ENCODE data around the gene TRIM6. TPM values are rescaled to one million over a fixed set of nuclear protein-coding genes. Genes with fewer than 3 reads are reported as not detected.
A peak's percentile ranks its signal among the peaks of the same experiment; 100 is the strongest.

TRIM6 gene
- total and polyA plus RNA-seq, 9 of the 15 experiments (the other 6 are each of a cell fraction or from before 2014, with no cell fraction given): 5.0 to 11.8 (median 8.7) TPM

GRCh38 chr11:5581014-5581413, 15.4 kb upstream of the TRIM6 start (continued):
- TF ChIP-seq CEBPG (CRISPR knock-in tag; IDR thresholded peaks at IDR 0.05): peak; percentile 68; the same call in 1 of the 2 replicates
- TF ChIP-seq CEBPG (tag; conservative IDR thresholded peaks at IDR 0.05 in 1 of 2, IDR thresholded peaks at IDR 0.05 in 1 of 2): no peak
- peak; percentile 53; the same call in 1 of the 2 replicates for TF ChIP-seq ESRRA (IDR thresholded peaks at IDR 0.05; ENCODE audit: borderline replicate concordance, low read depth)
- TF ChIP-seq CC2D1A (IDR thresholded peaks at IDR 0.05): no peak
- TF ChIP-seq FOXJ3 (CRISPR knock-in tag; IDR thresholded peaks at IDR 0.05): no peak
- TF ChIP-seq CBX2 (IDR thresholded peaks at IDR 0.05; ENCODE audit: insufficient read depth, low read length, poor library complexity, severe bottlenecking): no peak
- TF ChIP-seq GTF2E2 (tag; IDR thresholded peaks at IDR 0.05): no peak
- TF ChIP-seq TRIM24 (IDR thresholded peaks at IDR 0.05): peak; percentile 29 to 34; a peak in 1 of 4 replicates
- TF ChIP-seq POLR2AphosphoS2 (IDR thresholded peaks at IDR 0.05; ENCODE audit: low read length): no peak
- TF ChIP-seq ZNF445 (CRISPR knock-in tag; IDR thresholded peaks at IDR 0.05; ENCODE audit: low read depth): no peak
- no peak for TF ChIP-seq FOXA3 (CRISPR knock-in tag; conservative IDR thresholded peaks at IDR 0.05 in 1 of 2, IDR thresholded peaks at IDR 0.05 in 1 of 2)
- TF ChIP-seq CBFA2T3 (IDR thresholded peaks at IDR 0.05): peak; percentile 63
- no peak for TF ChIP-seq STAT5A (IDR thresholded peaks at IDR 0.05; ENCODE audit: borderline replicate concordance, low read length)
- no peak for TF ChIP-seq CEBPZ (IDR thresholded peaks at IDR 0.05; ENCODE audit: borderline replicate concordance, low read depth, low read length)
- no peak for TF ChIP-seq RUNX1 (IDR thresholded peaks at IDR 0.05; ENCODE audit: low read depth)
- peak; percentile 66 for TF ChIP-seq CTBP1 (IDR thresholded peaks at IDR 0.05; ENCODE audit: borderline replicate concordance)
- no peak for TF ChIP-seq ZNF197 (CRISPR knock-in tag; IDR thresholded peaks at IDR 0.05; ENCODE audit: low read depth)
- TF ChIP-seq GABPA (tag; conservative IDR thresholded peaks at IDR 0.05; ENCODE audit: low read depth): 0 out of 2 replicates have a peak, but pooled peaks have one; percentile 27
- no peak for TF ChIP-seq TFAM (CRISPR knock-in tag; conservative IDR thresholded peaks at IDR 0.05)
- TF ChIP-seq NFATC3 (IDR thresholded peaks at IDR 0.05): no peak
- peak; percentile 67 for TF ChIP-seq TCF3 (CRISPR knock-in tag; IDR thresholded peaks at IDR 0.05)
- TF ChIP-seq HDAC6 (IDR thresholded peaks at IDR 0.05; ENCODE audit: low read depth, low read length): no peak
- TF ChIP-seq SPI1 (IDR thresholded peaks at IDR 0.05; ENCODE audit: borderline replicate concordance, low read depth, low read length): peak; percentile 74; the same call in 1 of the 2 replicates
- TF ChIP-seq MEF2A (IDR thresholded peaks at IDR 0.05; ENCODE audit: control insufficient read depth, low read depth, low read length): no peak
- 0 out of 2 replicates have a peak, but pooled peaks have one; percentile 18 for TF ChIP-seq CBFA2T2 (conservative IDR thresholded peaks at IDR 0.05)
- TF ChIP-seq UBTF (IDR thresholded peaks at IDR 0.05; ENCODE audit: borderline replicate concordance in 1 of 2, low read depth in 2 of 2, low read length in 2 of 2): peak in 1 of 2 experiments; percentile 81; a peak in 2 of 4 replicates
